GM19452 (cell line): Measurements from ENCODE around the gene RASGRF1.

ENCODE experiments used
- ATAC-seq: cut with Tn5 transposase; IDR thresholded peaks from one replicate; pipeline ENCODE4 v1.9.1; 2021; ENCODE audit not compliant: unreplicated experiment

RASGRF1 gene

GRCh38 chr15:79099692-79100091 lies 9.1 kb upstream of the RASGRF1 start:
- no peak for ATAC-seq

GRCh38 chr15:79094611-79095021 lies 4.0 kb upstream of the RASGRF1 start:
- no peak for ATAC-seq

GRCh38 chr15:79093352-79093935 lies 2.9 kb upstream of the RASGRF1 start:
- ATAC-seq = no peak

GRCh38 chr15:79092382-79092781 lies 1.8 kb upstream of the RASGRF1 start:
- no peak for ATAC-seq

- no peak for ATAC-seq
These were observed 756 bp upstream of the RASGRF1 start for GRCh38 chr15:79091204-79091867.

- ATAC-seq = no peak
These were observed 592 bp downstream of the RASGRF1 start for GRCh38 chr15:79089890-79090486.

- no peak for ATAC-seq
These were observed 1.2 kb downstream of the RASGRF1 start for GRCh38 chr15:79089331-79089889.

- no peak for ATAC-seq
These were observed 2.0 kb downstream of the RASGRF1 start for GRCh38 chr15:79088426-79089205.

- ATAC-seq = no peak
These were observed 3.8 kb downstream of the RASGRF1 start for GRCh38 chr15:79086814-79087213.

- no peak for ATAC-seq
These were observed 6.1 kb downstream of the RASGRF1 start for GRCh38 chr15:79084308-79084968.

- no peak for ATAC-seq
These were observed 7.4 kb downstream of the RASGRF1 start for GRCh38 chr15:79083154-79083553.

- no peak for ATAC-seq
These were observed 8.1 kb downstream of the RASGRF1 start for GRCh38 chr15:79082363-79083070.

GRCh38 chr15:79078763-79079410 lies 11.7 kb downstream of the RASGRF1 start:
- ATAC-seq = no peak

- ATAC-seq = no peak
These were observed 12.6 kb downstream of the RASGRF1 start for GRCh38 chr15:79078003-79078402.

GRCh38 chr15:79076661-79077060 lies 13.9 kb downstream of the RASGRF1 start:
- no peak for ATAC-seq

- ATAC-seq = no peak
These were observed 15.3 kb downstream of the RASGRF1 start for GRCh38 chr15:79075256-79075655.

GRCh38 chr15:79073336-79073735 lies 17.2 kb downstream of the RASGRF1 start:
- no peak for ATAC-seq

- no peak for ATAC-seq
These were observed 18.7 kb downstream of the RASGRF1 start for GRCh38 chr15:79071901-79072300.

GRCh38 chr15:79068790-79069189 lies 21.8 kb downstream of the RASGRF1 start:
- no peak for ATAC-seq

- no peak for ATAC-seq
These were observed 22.6 kb downstream of the RASGRF1 start for GRCh38 chr15:79067969-79068368.
